HG02678 (cell line): ENCODE data around the gene ELF1.
"Not testable (repeated sequence)": the region's sequence is repeated elsewhere in the genome, so short reads cannot be mapped to it uniquely, and the experiment has no call there.

Source experiments
- ATAC-seq: cut with Tn5 transposase; IDR thresholded peaks from one replicate; pipeline ENCODE4 v1.9.1; 2021; ENCODE audit warnings: mild to moderate bottlenecking, moderate library complexity; ENCODE audit not compliant: unreplicated experiment

ELF1 gene

DNA sequence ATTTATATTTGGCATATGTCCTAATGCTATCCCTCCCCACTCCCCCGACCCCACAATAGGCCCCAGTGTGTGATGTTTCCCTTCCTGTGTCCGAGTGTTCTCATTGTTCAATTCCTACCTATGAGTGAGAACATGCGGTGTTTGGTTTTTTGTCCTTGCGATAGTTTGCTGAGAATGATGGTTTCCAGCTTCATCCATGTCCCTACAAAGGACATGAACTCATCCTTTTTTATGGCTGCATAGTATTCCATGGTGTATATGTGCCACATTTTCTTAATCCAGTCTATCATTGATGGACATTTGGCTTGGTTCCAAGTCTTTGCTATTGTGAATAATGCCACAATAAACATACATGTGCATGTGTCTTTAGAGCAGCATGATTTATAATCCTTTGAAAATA lies 23.3 kb upstream of the ELF1 start:
- ATAC-seq, result not testable (repeated sequence)

DNA sequence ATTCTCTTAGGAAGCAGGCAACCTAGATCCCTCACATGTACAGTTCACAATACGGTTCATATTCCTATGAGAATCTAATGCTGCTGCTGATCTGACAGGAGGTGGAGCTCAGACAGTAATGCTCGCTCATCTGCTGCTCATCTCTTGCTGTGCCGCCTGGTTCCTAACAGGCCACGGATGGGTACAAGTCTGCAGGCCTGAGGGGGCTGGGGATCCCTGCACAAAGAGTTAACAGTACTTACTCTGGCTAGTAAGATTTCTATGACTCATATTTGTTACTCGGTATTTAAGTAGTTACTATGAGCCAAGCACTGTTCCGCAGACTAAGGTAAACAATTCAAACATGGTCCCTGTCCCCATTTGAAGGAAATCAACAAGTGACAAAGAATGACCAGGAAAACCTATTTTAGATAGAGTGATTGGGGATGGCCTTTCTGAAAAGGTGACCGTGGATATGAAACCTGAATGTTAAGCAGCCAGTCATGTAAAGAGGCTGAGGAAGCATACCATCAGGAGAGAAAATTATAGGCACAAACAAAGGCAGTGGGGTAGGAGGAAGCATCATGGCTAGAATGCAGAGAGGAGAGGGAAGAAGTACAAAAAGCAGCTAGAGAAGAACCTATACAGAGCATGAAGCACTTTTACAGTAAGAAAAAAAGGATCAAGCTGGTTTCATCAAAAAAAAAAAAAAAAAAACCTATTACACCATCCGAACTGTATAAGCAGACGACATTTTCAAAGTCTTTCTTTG lies 21.6 kb upstream of the ELF1 start:
- ATAC-seq, result no peak

DNA sequence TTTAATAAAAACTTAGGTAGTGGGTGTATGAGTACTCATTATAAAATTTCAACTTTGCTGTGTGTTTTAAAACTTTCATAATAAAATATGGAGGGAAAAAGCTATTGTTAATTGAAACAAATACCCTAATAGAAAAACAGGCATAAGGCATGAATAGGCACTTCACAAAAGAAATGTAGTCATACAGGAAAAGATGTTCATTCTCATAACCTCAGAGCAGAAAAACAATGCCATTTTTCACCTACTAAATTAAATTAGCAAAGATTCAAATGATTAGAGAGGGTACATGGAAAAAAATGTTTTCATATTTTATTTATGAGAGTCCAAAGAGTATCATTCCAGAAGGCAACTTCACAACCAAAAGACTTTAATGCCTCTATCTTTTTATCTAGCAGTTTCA lies 20.6 kb upstream of the ELF1 start:
- no peak for ATAC-seq

DNA sequence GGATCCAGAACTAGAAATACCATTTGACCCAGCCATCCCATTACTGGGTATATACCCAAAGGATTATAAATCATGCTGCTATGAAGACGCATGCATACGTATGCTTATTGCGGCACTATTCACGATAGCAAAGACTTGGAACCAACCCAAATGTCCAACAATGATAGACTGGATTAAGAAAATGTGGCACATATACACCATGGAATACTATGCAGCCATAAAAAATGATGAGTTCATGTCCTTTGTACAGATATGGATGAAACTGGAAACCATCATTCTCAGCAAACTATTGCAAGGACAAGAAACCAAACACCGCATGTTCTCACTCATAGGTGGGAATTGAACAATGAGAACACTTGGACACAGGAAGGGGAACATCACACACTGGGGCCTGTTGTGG lies 17.4 kb upstream of the ELF1 start:
- not testable (repeated sequence) for ATAC-seq

DNA sequence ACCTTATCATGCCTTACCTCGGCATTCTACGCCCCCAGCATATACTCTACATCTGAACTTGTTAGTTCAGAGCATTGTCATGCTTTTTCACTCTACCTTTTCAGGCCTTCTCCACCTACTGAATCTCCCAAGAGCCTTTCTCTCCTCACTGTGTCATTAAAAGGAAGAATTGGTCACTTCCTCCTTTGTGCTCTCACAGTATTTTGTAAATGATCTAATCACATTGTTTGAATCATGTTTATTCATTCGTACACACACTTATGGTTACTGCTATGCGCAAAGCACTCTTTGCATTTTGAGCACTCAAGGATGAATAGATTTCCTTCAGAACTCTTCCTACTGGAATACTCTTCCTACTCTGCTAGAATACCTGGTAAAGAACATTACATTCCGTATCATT lies 15.8 kb upstream of the ELF1 start:
- ATAC-seq, result no peak

DNA sequence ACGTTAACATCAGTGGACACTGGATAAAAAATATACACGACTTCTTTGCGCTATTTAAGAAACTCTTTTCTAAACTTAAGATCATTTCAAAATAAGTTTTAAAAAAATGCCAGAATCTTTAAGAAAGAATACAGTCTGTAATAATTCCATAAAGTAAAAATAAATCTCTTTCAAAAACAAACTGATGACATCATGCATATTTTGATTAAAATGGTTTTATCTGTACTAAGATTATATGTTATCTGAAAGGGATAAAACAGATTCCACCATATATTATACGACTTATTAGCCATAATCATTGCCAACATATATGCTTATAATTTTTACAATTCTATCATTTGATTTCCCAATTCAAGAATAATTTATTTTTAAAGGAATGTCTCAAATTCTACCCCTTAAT lies 15.3 kb upstream of the ELF1 start:
- no peak for ATAC-seq

DNA sequence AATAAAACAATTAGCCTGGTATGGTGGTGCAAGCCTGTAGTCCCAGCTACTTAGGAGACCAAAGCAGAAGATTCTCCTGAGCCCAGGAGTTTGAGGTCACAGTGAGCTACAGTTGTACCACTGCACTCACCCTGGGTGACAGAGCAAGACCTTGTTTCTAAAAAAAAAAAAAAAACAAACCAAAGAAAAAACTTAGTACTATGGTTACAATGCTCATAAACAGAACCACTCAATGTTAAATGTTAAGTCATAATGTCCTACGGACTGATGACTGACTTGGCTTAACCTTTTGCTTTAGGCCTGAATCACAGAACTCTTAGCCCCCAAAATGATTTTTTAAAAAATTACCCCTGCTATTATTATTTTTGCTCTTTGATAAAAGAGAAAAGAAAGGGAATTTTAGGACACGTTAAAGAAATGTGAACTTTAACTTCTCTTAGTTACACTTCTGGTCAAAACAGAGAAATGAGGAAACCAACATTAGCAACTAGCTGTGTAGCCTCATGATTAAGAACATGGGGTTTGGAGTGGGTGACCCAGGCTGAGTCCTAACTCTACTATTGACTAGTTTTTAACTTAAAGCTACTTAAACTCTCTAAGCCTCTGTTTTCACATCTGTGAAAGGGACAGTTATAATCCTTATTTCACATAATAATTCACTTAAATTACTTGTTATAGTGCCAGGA lies 13.7 kb upstream of the ELF1 start:
- no peak for ATAC-seq

DNA sequence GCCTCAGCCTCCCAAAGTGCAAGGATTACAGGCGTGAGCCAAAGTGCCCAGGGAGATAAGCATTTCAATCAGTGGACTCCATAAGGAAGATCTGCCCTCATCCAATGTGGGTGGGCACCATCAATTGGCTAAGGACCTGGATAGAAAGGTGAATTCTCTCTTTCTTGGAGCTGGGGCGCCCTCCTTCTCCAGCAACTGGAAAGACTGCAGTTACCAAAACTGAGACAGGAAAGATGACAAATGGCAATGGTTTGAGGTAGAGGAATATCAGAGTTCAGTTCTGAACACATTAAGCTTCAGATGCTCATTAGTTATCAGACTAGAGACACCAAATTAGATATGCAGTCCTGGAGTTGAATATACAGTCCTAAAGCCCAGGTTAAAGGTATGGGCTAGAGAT lies 10.5 kb upstream of the ELF1 start:
- no peak for ATAC-seq

DNA sequence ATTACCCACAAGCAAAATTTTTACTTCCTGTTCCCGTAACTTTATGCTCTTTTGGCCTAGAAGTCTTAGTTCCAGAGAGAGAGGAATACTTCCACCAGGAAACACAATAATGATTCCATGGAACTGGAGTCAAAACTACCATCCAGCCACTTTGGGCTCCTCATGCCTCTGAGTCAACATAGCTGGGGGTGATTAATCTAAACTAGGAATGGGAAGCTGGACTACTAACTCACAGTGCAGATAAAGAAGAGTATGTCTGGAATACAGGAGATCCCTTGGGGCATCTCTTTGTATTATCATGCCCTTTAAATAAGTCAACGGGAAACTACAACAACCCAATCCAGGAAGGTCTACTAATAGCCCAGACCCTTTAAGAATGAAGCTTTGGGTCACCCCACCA lies 8.9 kb upstream of the ELF1 start:
- no peak for ATAC-seq

DNA sequence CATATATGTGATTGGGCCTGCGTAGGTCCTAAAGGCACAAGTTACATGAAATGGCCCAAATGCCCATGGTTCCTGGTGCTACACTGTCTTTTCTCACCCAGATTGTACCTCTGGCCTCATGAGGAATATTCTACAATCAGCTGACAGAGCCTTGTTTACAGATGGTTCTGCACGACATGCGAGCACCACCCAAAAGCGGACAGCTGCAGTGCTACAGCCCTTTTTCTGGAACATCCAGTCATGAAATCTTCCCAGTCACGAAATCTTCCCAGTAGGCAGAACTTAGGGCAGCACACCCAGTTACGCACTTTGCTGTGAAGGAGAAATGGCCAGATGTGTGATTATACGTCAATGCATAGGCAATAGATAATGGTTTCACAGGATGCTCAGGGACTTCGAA lies 7.7 kb upstream of the ELF1 start:
- no peak for ATAC-seq

DNA sequence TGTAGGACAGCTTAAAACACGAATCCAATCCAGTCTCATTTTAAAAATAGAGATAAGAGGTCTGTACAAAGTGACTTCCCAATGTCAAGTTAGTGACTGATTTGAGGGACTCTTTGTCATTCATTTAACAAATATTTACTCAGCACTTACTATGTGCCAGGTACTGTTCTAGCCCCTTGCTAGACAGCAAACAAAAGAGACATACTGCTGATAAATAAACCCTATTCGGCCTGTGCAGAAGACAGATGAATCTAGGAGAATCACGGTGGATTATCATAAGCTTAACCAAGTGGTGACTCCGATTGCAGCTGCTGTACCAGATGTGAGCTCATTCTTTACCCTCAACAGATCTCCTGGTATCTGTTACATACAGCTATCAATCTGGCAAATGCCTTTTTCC lies 6.4 kb upstream of the ELF1 start:
- no peak for ATAC-seq

DNA sequence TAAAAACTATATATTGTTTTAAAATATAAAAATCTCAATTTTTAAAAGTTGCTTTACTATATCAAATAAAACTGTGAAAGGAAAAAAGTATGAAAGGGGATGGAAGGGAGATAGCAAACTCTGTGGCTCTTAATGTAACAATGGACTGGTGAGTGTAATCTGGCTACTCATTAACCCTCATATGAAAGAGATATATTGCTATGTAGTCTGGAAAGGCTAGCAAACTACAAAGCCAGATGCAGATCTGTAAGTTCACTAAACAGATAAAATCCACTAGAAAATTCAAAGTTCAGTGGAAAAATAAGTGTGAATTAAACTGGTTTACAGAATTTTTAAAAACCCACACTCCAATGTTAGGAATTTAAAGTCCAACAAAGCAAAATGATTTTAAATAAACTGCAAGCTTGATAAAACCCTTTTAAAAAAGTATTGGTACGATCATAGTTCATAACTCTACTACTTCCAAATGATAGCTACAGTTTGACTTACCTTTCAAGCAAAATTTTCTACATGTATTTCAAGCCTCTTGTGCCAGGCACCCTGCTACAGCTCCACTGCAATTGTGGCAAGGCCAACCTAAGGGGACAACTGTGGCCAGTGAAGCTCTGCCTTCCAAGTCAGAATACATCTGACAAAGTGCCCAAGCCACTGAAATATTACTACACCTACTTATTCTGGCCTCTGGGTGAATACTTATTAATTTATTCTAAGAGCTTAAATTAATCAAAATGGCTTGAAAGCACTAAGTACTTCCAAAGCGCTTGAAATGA lies 647 bp upstream of the ELF1 start:
- no peak for ATAC-seq

DNA sequence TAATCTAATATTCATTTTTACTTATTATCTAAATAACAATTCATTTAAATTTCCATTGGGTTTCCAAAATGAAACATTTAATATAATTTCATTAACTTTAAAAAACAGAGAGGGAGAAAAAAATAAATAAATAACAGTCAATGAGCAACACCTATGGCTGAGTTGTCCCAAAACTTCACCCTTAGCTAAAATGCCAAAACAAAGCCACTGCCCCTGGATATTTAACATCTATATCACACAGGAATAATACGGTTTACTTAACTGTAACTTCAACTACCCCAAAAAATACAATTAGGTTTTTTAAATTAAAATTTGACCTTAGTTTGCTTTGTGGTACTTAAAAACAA lies 541 bp downstream of the ELF1 start:
- no peak for ATAC-seq

DNA sequence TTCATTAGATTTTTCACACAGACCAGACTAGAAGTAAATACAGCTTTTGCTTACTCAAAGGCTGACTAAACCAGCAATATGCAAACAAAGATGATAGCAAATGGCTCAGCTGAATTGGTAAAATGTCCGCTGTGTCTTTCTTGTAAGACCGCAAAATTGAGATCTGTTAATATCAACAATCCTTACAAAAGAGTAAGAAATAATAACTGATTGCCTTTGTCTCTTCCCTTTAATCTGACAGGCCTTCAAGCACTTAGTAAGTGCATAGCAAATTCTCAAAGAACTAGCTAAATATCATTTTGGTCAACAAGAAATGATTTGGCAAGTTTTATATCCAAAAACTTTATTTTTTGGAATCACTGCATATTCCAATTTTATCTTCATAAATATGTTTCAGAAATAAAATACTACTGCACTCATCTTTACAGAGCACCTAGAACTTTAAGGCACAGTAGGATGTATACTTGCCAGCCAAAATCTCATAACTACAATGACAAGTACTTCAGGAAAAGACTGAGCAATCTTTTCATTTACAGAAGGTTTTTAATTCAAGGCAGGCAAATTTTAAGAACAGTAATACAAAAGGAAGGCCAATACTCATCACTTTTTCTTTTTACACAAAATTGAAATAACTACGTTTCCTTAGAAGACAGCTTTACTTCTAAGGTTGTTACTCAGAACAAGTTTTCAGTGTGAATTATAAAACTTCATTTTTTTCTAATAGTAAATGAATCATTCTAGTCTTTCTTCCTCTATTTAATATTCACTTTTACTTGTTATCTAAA lies 1.1 kb downstream of the ELF1 start:
- no peak for ATAC-seq

DNA sequence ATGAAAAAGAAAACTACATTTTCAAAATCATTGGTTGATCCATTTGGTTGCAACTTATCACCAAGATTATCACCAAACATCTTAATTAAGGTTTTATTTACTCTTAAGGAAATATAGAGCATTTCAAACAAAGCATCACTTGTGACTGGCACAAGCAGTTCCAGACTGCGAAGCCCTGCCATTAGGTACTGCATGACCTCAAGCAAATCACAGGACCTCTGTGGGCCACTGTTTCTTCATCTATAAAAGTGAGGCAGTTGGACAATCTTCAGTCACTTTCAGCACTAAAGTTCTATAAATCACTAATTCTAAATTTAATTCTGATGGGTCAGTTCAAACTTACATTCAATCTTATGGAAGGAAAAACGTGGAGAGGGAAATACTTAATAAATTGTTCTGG lies 2.0 kb downstream of the ELF1 start:
- ATAC-seq, result no peak

DNA sequence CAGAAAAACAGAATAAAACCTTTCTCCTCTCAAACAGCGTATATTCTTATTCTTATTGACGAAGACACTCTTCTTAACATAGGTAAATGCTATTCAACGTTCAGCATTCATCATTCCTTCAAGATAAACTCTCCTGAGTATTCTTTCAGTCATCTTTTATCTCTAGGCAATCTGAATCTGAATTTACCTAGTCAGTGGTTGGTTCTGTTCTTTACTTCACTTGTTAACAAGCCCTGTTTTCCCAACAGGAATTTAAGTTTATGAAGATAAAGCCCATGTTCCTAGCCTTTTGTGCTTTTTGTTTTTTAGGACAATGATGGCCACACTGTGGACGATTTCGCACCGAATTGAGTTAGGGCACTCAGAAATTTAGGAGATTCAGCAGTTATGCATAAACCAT lies 3.2 kb downstream of the ELF1 start:
- no peak for ATAC-seq

DNA sequence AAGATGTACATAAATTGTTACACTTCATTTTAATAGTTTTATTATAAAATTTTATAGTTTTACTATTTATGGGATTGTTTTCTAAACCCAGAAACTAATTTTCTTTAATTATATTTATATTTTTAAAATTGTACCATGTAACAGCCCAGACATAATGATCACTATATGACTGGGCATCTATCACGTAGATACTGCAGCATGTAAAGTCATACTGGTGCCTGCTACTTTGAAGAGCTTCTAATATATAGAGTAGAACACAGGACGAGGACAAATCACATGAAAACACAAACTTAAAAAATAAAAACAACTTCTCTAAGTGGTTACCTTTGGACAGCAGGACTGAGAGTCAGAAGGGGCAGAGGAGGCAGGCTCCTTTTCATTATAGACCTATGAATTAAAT lies 5.3 kb downstream of the ELF1 start:
- ATAC-seq, result no peak

DNA sequence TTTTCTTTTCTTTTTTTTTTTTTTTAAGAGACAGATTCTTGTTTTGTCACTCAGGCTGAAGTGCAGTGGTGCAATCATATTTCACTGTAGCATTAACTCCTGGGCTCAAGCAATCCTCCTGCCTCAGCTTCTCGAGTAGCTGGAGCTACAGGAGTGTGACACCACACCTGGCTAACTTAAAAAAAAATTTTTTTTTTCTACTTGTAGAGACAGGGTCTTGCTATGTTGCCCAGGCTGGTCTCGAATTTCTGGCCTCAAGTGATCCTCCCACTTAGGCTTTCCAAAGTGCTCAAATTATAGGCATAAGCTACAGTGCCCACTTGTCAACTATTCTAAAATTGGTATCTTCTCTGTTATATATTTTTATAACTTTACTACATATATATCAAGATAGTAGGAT lies 6.6 kb downstream of the ELF1 start:
- no peak for ATAC-seq

DNA sequence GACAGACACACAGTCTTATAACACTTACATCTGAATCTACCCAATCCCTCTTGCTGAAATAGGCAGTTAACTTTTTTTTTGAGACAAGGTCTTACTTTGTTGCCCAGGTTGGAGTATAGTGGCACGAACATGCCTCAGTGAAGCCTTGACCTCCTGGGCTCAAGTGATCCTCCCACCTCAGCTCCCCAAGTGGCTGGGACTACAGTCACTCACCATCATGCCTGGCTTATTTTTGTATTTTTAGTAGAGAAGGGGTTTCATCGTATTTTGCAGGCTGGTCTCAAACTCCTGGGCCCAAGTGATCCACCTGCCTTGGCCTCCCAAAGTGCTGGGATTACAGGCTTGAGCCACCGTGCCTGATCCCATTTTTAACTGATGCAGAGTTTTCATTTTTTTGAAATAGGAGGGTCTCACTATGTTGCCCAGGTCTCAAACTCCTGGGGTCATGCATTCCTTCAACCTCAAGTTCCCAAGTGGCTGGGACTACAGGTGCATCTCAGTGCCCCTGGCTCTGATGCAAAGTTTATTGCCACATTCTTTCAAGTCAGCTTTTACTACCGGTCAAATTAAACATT lies 7.6 kb downstream of the ELF1 start:
- no peak for ATAC-seq

DNA sequence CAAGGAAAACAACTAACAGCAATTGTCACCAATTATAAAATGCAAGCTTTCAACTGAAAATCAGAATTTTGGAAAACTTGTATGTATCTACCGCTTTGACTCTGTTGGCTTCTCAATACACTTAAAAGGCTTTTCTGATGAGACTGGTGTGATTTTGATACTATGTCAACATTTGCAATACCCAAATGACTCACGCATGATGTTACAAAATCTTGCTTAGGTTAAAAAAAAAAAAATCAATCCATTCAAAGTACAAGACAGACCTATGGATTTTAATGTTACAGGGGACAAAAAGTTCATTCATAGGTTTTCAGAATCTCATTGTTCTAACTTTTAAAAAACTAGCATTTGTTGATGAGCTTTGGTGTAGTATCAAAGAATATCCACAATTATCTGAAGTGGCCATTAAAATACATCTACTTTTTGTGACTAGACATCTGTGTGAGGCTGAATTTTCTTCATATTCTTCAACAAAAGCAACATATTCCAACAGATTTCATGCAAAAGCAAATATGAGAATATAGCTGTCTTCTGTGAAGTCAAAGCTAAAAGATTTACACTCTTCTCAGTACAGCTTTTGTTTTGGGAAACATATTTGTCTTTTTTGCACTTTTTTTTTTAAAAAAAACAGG lies 10.7 kb downstream of the ELF1 start:
- no peak for ATAC-seq

DNA sequence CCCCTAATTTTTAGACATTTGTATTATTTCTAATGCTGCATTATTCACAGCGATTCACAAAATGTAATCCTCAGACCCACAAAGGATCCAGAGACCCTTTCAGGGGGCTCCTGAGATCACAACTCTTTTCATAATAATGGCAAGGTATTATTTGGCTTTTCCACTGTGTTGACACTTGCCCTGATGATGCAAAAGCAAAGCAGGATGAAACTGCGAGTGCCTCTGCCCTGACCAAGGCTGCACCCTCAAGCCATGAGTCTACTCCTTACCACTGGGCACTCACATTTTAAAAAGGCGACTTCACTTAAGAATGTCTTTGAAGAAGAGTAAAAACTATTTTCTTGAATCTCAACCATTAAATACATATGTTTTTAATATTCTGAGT lies 11.4 kb downstream of the ELF1 start:
- no peak for ATAC-seq
